Thyroid gland (tissue), 4 donors: ENCODE measurements around the gene SNAPC1.

Experiments used
- POLR2A ChIP-seq, 2 donors: fragments of 450-650 bp; IDR thresholded peaks; one replicate each; pipeline ENCODE4 v1.6.1; 2017; ENCODE audit warnings: antibody characterized with exemption in 2 of 2, mild to moderate bottlenecking in 2 of 2, moderate library complexity in 1 of 2
- TF ChIP-seq, protein P1 (sequence below), 6 experiments: fragments of 200-600 bp in 3 of 6; fragments of 450-650 bp in 3 of 6; sonication (generic) in 3 of 6; IDR thresholded peaks; one replicate each; pipeline ENCODE4 v1.5.1; 2016 to 2019; ENCODE audit warnings: antibody characterized with exemption in 6 of 6, mild to moderate bottlenecking in 2 of 6, inconsistent platforms in 1 of 6, moderate library complexity in 1 of 6

DNA sequence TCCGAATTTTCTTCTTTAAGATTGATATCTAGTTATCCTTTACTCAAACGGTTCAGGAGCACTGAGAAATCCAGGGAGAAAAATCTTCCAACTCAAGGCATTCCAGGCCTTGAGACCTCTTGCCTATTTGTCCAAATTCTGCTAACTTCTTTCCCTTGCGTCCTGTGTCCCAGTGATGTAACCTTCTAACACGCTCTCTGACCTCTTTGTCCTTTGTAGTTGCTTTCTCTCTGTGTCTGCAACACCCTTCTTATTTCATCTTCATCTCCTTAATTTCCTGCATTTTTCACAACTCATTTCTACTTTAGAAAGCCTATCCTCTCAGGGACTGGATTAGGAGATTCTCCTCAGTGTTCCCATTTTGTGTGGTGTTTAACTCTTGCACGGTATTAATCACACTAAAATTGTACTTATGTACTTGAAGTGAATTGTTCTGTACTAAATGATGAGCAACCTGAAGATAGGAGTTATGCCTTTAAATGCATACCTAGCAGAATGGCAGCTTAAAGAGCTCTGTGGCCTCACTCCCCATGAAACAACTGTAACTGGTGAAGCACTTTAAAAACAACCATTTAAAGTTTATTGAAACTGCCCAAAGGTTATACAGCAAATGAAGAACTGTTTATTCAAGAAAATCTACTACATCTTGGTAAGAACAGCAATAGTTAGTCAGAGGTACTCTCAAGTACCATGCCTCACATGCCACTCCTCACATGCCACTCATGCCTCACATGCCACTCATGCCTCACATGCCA, 7.4 kb upstream of the SNAPC1 start:
- no peak for TF ChIP-seq POLR2A (IDR thresholded peaks at IDR 0.05)
- TF ChIP-seq, protein P1, sequence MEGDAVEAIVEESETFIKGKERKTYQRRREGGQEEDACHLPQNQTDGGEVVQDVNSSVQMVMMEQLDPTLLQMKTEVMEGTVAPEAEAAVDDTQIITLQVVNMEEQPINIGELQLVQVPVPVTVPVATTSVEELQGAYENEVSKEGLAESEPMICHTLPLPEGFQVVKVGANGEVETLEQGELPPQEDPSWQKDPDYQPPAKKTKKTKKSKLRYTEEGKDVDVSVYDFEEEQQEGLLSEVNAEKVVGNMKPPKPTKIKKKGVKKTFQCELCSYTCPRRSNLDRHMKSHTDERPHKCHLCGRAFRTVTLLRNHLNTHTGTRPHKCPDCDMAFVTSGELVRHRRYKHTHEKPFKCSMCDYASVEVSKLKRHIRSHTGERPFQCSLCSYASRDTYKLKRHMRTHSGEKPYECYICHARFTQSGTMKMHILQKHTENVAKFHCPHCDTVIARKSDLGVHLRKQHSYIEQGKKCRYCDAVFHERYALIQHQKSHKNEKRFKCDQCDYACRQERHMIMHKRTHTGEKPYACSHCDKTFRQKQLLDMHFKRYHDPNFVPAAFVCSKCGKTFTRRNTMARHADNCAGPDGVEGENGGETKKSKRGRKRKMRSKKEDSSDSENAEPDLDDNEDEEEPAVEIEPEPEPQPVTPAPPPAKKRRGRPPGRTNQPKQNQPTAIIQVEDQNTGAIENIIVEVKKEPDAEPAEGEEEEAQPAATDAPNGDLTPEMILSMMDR (IDR thresholded peaks at IDR 0.05) = no peak
